PFSK-1 (cell line): ENCODE measurements around the gene HOXB9.

Experiments used
- FOXP2 ChIP-seq: optimal IDR thresholded peaks from 2 replicates; pipeline ENCODE3; 2011; ENCODE audit warnings: borderline replicate concordance, control low read depth, inconsistent platforms; ENCODE audit not compliant: insufficient read depth; ENCODE audit errors: extremely low read length, extremely low read depth
- POLR2AphosphoS5 ChIP-seq: IDR thresholded peaks from 2 replicates; pipeline ENCODE4 v1.6.1; 2012; ENCODE audit warnings: low read depth, mild to moderate bottlenecking, control low read depth, low read length, moderate library complexity
- SIN3A ChIP-seq: IDR thresholded peaks from 2 replicates; pipeline ENCODE4 v1.6.1; 2012; ENCODE audit warnings: mild to moderate bottlenecking, low read length, moderate library complexity, borderline replicate concordance; ENCODE audit not compliant: insufficient read depth
- TAF1 ChIP-seq: IDR thresholded peaks from 2 replicates; pipeline ENCODE4 v1.6.1; 2012; ENCODE audit warnings: low read length, control low read depth, borderline replicate concordance; ENCODE audit not compliant: insufficient read depth
- TF ChIP-seq, protein P1 (sequence below), 2 experiments: IDR thresholded peaks; 2 replicates each; pipeline versions ENCODE4 v1.6.1 to v1.8.0; 2011 to 2012; ENCODE audit warnings: low read depth in 2 of 2, low read length in 2 of 2, control low read depth in 1 of 2, inconsistent platforms in 1 of 2, mild to moderate bottlenecking in 1 of 2, moderate library complexity in 1 of 2; ENCODE audit not compliant: insufficient read depth in 1 of 2

HOXB9 gene

DNA sequence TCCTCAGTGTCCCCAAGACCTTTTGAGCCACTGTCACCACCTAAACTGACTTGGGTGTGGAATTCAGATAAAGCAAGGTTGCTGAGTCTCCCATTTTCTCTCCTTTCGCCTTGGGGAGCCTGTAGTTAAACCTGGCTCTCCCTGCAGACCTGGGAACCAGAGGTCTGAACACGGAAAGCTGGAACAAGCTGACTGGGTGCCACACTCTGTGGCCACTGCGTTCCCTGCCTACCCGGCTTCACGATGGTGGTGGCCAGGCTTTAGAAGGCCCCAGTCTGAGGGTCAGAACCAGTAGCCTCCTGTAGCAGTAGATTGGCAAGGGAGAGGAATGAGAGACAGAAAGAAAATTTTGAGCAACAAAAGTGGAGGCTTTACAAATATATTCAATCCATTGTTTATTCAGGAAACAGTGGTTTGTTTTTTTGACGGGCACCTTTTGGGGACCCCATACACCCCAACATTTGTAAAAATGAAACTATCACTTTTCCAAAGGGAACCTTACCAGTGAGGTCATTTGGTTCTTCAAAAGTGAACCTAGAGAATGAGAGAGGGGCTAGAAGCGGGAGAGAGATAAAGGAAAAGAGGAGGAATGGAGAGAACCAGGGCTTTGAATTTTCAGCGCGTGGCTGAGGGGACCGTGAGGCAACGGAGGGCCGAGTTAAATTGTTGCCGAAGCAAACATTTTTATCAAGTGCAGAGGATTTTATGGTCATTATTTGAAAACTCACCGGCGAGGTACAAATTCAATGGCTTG is 9.3 kb downstream of the HOXB9 start:
- TF ChIP-seq, protein P1, sequence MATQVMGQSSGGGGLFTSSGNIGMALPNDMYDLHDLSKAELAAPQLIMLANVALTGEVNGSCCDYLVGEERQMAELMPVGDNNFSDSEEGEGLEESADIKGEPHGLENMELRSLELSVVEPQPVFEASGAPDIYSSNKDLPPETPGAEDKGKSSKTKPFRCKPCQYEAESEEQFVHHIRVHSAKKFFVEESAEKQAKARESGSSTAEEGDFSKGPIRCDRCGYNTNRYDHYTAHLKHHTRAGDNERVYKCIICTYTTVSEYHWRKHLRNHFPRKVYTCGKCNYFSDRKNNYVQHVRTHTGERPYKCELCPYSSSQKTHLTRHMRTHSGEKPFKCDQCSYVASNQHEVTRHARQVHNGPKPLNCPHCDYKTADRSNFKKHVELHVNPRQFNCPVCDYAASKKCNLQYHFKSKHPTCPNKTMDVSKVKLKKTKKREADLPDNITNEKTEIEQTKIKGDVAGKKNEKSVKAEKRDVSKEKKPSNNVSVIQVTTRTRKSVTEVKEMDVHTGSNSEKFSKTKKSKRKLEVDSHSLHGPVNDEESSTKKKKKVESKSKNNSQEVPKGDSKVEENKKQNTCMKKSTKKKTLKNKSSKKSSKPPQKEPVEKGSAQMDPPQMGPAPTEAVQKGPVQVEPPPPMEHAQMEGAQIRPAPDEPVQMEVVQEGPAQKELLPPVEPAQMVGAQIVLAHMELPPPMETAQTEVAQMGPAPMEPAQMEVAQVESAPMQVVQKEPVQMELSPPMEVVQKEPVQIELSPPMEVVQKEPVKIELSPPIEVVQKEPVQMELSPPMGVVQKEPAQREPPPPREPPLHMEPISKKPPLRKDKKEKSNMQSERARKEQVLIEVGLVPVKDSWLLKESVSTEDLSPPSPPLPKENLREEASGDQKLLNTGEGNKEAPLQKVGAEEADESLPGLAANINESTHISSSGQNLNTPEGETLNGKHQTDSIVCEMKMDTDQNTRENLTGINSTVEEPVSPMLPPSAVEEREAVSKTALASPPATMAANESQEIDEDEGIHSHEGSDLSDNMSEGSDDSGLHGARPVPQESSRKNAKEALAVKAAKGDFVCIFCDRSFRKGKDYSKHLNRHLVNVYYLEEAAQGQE (IDR thresholded peaks at IDR 0.05; ENCODE audit: insufficient read depth in 1 of 2, low read depth in 2 of 2, low read length in 2 of 2): no peak
- TF ChIP-seq SIN3A (no peak), TAF1 (no peak), FOXP2 (no peak), POLR2AphosphoS5 (no peak)

DNA sequence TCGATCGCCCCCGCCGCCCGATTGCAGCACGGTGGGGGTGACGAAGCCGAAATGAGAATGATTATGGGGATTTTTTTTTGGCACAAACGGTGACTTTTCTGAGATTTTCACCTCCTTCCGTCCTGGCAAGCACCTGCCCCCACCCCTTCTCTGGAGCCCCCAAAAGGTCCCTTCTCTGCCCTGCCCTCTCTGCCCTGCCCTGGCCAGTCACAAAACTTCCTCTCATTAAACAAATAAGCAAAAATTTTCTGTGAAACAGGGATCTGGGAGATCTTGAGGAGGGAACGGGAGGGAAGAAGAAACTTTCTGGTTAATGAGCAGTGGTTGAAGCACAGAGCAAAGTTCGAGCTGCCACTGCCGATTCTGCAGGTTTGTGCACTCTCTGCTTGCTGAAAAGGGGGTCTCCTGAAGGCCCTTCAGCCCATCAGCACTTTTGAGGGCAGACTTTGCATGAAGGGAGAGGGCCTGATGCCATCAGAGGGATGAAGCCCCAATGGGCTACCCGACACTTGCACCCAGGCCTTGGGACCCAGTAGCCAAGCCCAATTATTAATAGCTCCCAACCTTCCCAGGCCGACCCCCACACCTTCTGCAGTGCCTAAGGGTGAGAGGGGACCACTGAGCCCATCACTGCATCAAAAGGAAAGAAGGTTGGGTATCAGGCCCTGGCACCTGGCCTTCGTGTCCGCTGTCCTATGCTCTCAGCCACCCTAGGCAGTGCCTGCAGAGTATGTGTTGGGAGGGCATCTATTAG is 10.0 kb downstream of the HOXB9 start:
- TF ChIP-seq SIN3A: no peak

DNA sequence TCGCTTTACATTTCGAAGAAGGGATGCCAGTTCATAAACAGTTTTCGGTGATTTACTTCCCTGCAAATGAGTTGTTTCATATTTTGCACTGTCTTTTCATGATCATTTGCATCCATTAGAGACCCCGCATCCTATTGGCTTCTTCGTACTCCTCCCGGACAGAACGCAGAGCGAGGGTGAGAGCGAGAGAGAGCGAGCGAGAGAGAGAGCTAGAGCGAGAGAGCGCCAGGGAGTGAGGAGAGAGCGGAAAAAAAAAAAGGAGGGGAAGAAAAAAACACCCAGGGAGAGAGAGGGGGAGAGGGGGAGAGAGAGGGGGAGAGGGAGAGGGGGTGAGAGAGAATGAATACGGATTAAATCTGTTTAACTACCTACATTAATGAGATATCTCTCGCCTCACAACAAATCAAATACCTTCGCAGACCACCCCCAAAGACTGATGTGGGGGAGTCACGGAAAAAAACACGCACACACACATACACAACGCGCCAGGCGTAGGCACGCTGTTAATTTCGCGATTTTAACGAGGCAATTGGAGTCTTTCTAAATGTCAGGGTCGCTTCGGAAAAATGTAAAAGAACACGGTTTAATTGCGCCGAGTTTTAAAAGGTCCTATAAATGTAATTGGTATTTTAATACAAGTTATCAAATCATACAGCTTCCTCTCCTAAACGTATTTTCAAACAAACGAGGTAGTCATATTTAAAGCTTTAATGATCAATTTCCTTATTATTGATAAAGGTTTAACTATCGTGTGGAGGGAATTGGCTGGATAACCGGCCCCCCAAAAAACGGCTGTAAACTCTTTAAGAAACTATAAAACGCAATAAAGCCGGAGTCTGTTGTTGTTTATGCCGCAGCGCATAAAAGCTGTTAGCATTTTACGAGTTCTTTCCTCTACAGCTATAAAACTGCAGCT is 10.9 kb downstream of the HOXB9 start, which contains the start of gene HOXB8:
Gene HOXB8, minus strand, starts transcription at position 246 of the 916 bp plus-strand sequence. CDS start 588 bp downstream, outside the sequence.
- TF ChIP-seq SIN3A: no peak
- no peak for TF ChIP-seq POLR2AphosphoS5
- TF ChIP-seq, protein P1 (IDR thresholded peaks at IDR 0.05; ENCODE audit: insufficient read depth in 1 of 2, low read depth in 2 of 2, low read length in 2 of 2): no peak
- no peak for TF ChIP-seq TAF1
- TF ChIP-seq FOXP2: no peak

DNA sequence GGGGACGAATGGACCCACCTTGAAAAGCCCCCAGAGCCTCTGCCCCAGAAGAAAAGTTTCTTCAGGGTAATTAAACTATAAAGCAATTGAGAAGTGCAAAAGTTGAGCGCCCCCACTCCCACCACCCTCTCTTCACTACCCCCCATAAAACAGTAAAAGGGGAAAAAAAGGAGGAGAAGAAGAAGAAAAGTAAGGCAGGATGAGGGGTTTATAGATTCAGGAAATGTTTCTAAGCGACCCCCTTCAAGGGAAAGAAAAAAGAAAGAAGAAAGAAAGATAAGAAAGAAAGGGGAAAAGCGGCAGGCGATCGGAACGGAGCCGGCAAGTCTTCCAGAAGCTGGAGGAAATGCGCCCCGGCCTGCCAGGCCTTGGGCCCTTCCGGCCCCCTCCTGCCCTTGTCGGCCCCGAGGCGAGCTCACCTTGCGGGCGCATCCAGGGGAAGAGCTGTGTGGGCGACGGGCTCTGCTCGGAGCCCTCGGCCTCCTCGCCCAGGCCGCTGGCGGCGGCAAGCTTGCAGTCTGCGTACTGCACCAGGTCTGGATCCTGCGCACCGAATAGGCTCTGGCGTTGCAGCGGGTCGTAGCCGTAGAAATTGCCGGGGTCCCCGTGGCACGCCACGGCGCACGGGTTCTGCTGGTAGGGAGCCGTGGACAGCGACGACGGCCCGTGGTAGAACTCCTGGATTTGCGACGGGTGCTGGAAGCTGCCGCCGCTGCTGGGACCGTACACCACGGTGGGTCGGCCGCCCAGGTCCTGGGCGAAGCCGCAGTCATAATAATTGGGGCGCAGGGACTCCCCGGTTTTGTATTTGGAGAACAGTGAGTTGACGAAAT is 12.1 kb downstream of the HOXB9 start:
- TF ChIP-seq POLR2AphosphoS5: no peak
- TF ChIP-seq, protein P1 (IDR thresholded peaks at IDR 0.05; ENCODE audit: insufficient read depth in 1 of 2, low read depth in 2 of 2, low read length in 2 of 2): no peak
- no peak for TF ChIP-seq TAF1
- TF ChIP-seq SIN3A: no peak
- TF ChIP-seq FOXP2: no peak
